ENCODE measurements around the gene WNK4. TPM values are rescaled to one million over a fixed set of nuclear protein-coding genes. Genes with fewer than 3 reads are reported as not detected.

WNK4 gene
- total RNA-seq, 6 donors from 2014 or later = 0.15 to 1.8 (median 0.26) TPM; not detected in 2

- H3K4me3 ChIP-seq = no peak overlapping the region
- DNase-seq (no peak), ATAC-seq (ENCODE audit: low FRiP score in 2 of 2) (no peak)
- H3K4me1 ChIP-seq = peaks cover 25 to 36% (median 31%) of the 10 kb centered on the region in 4 donors
- H3K36me3 ChIP-seq = no peaks in the 10 kb centered on the region
- H3K9me3 ChIP-seq = no peaks in the 10 kb centered on the region
- TF ChIP-seq, protein P1, sequence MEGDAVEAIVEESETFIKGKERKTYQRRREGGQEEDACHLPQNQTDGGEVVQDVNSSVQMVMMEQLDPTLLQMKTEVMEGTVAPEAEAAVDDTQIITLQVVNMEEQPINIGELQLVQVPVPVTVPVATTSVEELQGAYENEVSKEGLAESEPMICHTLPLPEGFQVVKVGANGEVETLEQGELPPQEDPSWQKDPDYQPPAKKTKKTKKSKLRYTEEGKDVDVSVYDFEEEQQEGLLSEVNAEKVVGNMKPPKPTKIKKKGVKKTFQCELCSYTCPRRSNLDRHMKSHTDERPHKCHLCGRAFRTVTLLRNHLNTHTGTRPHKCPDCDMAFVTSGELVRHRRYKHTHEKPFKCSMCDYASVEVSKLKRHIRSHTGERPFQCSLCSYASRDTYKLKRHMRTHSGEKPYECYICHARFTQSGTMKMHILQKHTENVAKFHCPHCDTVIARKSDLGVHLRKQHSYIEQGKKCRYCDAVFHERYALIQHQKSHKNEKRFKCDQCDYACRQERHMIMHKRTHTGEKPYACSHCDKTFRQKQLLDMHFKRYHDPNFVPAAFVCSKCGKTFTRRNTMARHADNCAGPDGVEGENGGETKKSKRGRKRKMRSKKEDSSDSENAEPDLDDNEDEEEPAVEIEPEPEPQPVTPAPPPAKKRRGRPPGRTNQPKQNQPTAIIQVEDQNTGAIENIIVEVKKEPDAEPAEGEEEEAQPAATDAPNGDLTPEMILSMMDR (IDR thresholded peaks at IDR 0.05) = no peak
- TF ChIP-seq POLR2AphosphoS5 (IDR thresholded peaks at IDR 0.05) = no peak
- no peak for TF ChIP-seq EP300 (IDR thresholded peaks at IDR 0.05)
- no peak for TF ChIP-seq POLR2A (IDR thresholded peaks at IDR 0.05)
- WGBS, 2 donors = 61 to 72% methylated on average over 7 of the region's 7 CpGs
- no peaks in the 10 kb centered on the region for H3K27me3 ChIP-seq
- no peak overlapping the region for H3K27ac ChIP-seq
These were observed 28.8 kb upstream of the WNK4 start for GRCh38 chr17:42751628-42752027.

DNA sequence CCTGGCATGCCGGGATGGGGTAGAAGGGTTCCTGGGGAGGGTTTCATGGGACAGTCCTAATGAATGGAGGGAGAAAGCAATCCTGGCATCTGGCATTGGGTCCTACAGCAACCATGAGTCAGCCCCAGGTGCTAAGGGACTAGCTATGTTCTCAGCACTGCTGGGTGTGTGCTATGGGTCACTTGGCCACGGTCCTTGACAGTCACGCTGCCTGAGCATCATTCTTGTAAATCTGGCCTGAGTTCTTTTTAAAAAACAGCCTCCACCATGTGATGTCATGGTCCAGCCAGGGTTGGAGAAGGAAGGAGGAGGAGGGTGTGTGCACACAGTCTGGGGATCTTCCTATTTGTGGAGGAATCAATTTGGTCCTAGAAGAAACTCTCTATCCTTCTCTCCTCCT is 25.6 kb upstream of the WNK4 start:
- ATAC-seq (ENCODE audit: low FRiP score in 2 of 2) (peak in 1 of 2 donors; percentile 94), DNase-seq (no peak)
- WGBS, 2 donors = 75 to 85% methylated on average over 3 of the region's 3 CpGs
- no peaks in the 10 kb centered on the region for H3K36me3 ChIP-seq
- no peak overlapping the region for H3K4me3 ChIP-seq
- H3K4me1 ChIP-seq = peaks cover 14 to 20% (median 16%) of the 10 kb centered on the region in 4 donors
- no peak for TF ChIP-seq POLR2AphosphoS5 (IDR thresholded peaks at IDR 0.05)
- TF ChIP-seq POLR2A (IDR thresholded peaks at IDR 0.05) = no peak
- no peak for TF ChIP-seq EP300 (IDR thresholded peaks at IDR 0.05)
- TF ChIP-seq, protein P1 (IDR thresholded peaks at IDR 0.05) = no peak
- H3K27me3 ChIP-seq = no peaks in the 10 kb centered on the region
- H3K9me3 ChIP-seq = no peaks in the 10 kb centered on the region
- no peak overlapping the region for H3K27ac ChIP-seq

DNA sequence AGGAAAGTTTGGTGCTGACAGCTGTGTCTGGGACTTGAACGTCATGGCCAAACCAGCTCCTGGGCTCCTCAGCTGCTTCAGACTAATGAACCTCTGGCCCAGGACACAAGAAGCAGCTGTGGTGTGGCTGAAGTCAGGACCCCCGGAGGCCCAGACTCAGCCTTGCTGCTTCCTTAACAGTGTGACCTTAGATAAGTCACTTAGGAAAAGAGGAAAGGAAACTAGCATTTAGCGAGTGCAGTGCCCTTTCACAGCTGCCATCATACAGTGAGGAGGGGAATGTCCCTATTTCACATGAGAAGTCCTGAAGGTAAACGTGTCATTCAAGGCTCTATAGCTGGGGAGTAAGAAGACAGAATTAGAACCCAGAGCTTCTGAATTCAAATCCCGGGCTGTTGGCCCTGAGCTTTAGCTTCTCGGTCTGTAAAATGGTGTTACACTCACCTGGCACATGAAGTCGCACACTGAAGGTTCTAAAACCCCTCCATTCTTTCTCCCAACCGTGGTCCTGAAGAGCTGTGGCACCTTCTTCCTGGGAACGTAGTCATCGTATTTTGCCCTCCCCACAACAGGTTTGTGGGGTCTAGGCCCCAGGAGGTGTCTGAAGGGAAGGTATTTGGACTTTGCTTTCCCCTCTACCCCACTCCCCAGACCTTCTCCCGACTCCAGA is 20.3 kb upstream of the WNK4 start:
- H3K27ac ChIP-seq = peak overlapping the region; percentile 74 to 92 (median 85)
- no peaks in the 10 kb centered on the region for H3K36me3 ChIP-seq
- no peaks in the 10 kb centered on the region for H3K9me3 ChIP-seq
- H3K27me3 ChIP-seq = peaks cover 0 to 16% (median 3%) of the 10 kb centered on the region in 4 donors
- H3K4me1 ChIP-seq = peaks cover 14 to 32% (median 21%) of the 10 kb centered on the region in 4 donors
- whole genome bisulfite sequencing, 2 donors = 39 to 47% methylated on average over 10 to 11 of the region's 11 CpGs
- ATAC-seq (ENCODE audit: low FRiP score in 2 of 2) (peak in 1 of 2 donors; percentile 27), DNase-seq (no peak)
- H3K4me3 ChIP-seq = peak overlapping the region in 3 of 4 donors; percentile 55 to 64 (median 60)
- TF ChIP-seq POLR2AphosphoS5 (IDR thresholded peaks at IDR 0.05) = no peak
- TF ChIP-seq, protein P1 (IDR thresholded peaks at IDR 0.05) = no peak
- no peak for TF ChIP-seq POLR2A (IDR thresholded peaks at IDR 0.05)

- peak within 1 kb of the TSS; percentile 44 to 64 (median 58) for H3K4me3 ChIP-seq
- no peaks in the 10 kb centered on the region for H3K36me3 ChIP-seq
- ATAC-seq (ENCODE audit: low FRiP score in 2 of 2) (peak in 1 of 2 donors; percentile 82), DNase-seq (peak in 1 of 2 donors; percentile 91)
- H3K9me3 ChIP-seq = no peaks in the 10 kb centered on the region
- WGBS, 2 donors = 7 to 13% methylated on average over 12 to 45 of the region's 92 CpGs
- H3K27me3 ChIP-seq = peaks cover 0 to 16% (median 3%) of the 10 kb centered on the region in 4 donors
- H3K4me1 ChIP-seq = peaks cover 14 to 32% (median 21%) of the 10 kb centered on the region in 4 donors
- peak in 1 of 4 donors; percentile 37 for TF ChIP-seq POLR2A (IDR thresholded peaks at IDR 0.05)
- no peak for TF ChIP-seq EP300 (IDR thresholded peaks at IDR 0.05)
- TF ChIP-seq, protein P1 (IDR thresholded peaks at IDR 0.05) = peak in 3 of 6 experiments; percentile 8 to 24 (median 13)
- TF ChIP-seq POLR2AphosphoS5 (IDR thresholded peaks at IDR 0.05) = no peak
- peak within 1 kb of the TSS; percentile 74 to 92 (median 85) for H3K27ac ChIP-seq
These were observed 19.5 kb upstream of the WNK4 start, which contains the start of gene RAMP2 for GRCh38 chr17:42760652-42761581. Gene RAMP2, plus strand, starts transcription at chr17:42761227. Its CDS starts 35 bp downstream, at chr17:42761262.

All from upper lobe of left lung (tissue), 6 donors.